HepG2 (cell line): ENCODE data around the gene GPR137. TPM values are rescaled to one million over a fixed set of nuclear protein-coding genes. Genes with fewer than 3 reads are reported as not detected.

ENCODE experiments used
- ARNT ChIP-seq: fragments of 450-650 bp; IDR thresholded peaks from 2 replicates; pipeline ENCODE4 v1.6.1; 2017
- CEBPG ChIP-seq: IDR thresholded peaks from 2 replicates; pipeline ENCODE4 v1.6.1; 2016
- DMAP1 ChIP-seq: IDR thresholded peaks from 2 replicates; pipeline ENCODE4 v1.6.1; 2016
- ERF ChIP-seq: IDR thresholded peaks from 2 replicates; pipeline ENCODE4 v1.6.1; 2018; ENCODE audit warnings: missing biosample characterization, missing genetic modification reagents
- ESRRA ChIP-seq: sonication (generic); formaldehyde crosslinking; IDR thresholded peaks from 2 replicates; pipeline ENCODE4 v1.5.1; 2020; ENCODE audit warnings: mild to moderate bottlenecking, low read depth, missing genetic modification reagents
- FOXP1 ChIP-seq, 2 experiments: fragments of 450-650 bp in 1 of 2; IDR thresholded peaks; 2 replicates each; pipeline ENCODE4 v1.6.1; 2017 to 2018; ENCODE audit warnings: antibody characterized with exemption in 1 of 2
- GATAD1 ChIP-seq: IDR thresholded peaks from 2 replicates; pipeline ENCODE4 v1.6.1; 2016; ENCODE audit warnings: missing genetic modification reagents, missing compliant biosample characterization
- HOXA7 ChIP-seq: sonication (generic); formaldehyde crosslinking; IDR thresholded peaks from 2 replicates; pipeline ENCODE4 v1.8.1; 2022; ENCODE audit warnings: mild to moderate bottlenecking, missing genetic modification reagents, moderate library complexity
- ZNF816 ChIP-seq: sonication (generic); formaldehyde crosslinking; IDR thresholded peaks from 2 replicates; pipeline ENCODE4 v1.8.0; 2022; ENCODE audit warnings: missing genetic modification reagents, mild to moderate bottlenecking, borderline replicate concordance
- polyA plus RNA-seq, 8 experiments: library from polyadenylated mRNA; depleted of rRNA in 3 of 8; stranded (reverse) in 7 of 8; unstranded in 1 of 8; fragments of >200 nt; fragmentation: Illumina TruSeq in 4 of 8; extraction: Trizol in 4 of 8; gene quantifications; 2 replicates each; pipeline versions ENCODE4 v1.2.1 to v1.2.3, GENCODE V29; 2011 to 2016; ENCODE audit warnings: low read depth in 4 of 8, missing spikeins in 1 of 8, mixed read lengths in 1 of 8; ENCODE audit not compliant: insufficient read depth in 1 of 8
- total RNA-seq, 5 experiments: library from RNA; depleted of rRNA; stranded (reverse); fragments of >200 nt; fragmentation: Illumina TruSeq; extraction: Trizol; gene quantifications; 2 replicates each; pipeline ENCODE4 v1.2.3, GENCODE V29; 2016; ENCODE audit warnings: low read depth in 1 of 5
- TF ChIP-seq, protein P1 (sequence below), 2 experiments: sonication (generic) in 1 of 2; formaldehyde crosslinking in 1 of 2; IDR thresholded peaks; 2 replicates each; pipeline versions ENCODE4 v1.6.1 to v1.9.0; 2014 to 2022; ENCODE audit warnings: antibody characterized with exemption in 1 of 2, borderline replicate concordance in 1 of 2, inconsistent platforms in 1 of 2, low read depth in 1 of 2, missing genetic modification reagents in 1 of 2
- TF ChIP-seq, protein P2 (sequence below): sonication (generic); formaldehyde crosslinking; IDR thresholded peaks from 2 replicates; pipeline ENCODE4 v1.9.0; 2022; ENCODE audit warnings: low read depth, missing genetic modification reagents
- TF ChIP-seq, protein P3 (sequence below): sonication (generic); formaldehyde crosslinking; IDR thresholded peaks from 2 replicates; pipeline ENCODE4 v1.5.0; 2020; ENCODE audit warnings: mild to moderate bottlenecking, missing genetic modification reagents
- TF ChIP-seq, protein P4 (sequence below): IDR thresholded peaks from 2 replicates; pipeline ENCODE4 v1.6.1; 2016; ENCODE audit warnings: missing genetic modification reagents, missing compliant biosample characterization
- TF ChIP-seq, protein P5 (sequence below): sonication (generic); formaldehyde crosslinking; IDR thresholded peaks from 2 replicates; pipeline ENCODE4 v1.8.1; 2022; ENCODE audit warnings: mild to moderate bottlenecking, missing genetic modification reagents
- TF ChIP-seq, protein P6 (sequence below): sonication (generic); formaldehyde crosslinking; IDR thresholded peaks from 2 replicates; pipeline ENCODE4 v1.4.0; 2020; ENCODE audit warnings: missing genetic modification reagents; ENCODE audit errors: not compliant biosample characterization

Gene GPR137
- total and polyA plus RNA-seq, 2 of the 13 experiments (the other 11 are each of a cell fraction or from before 2014, with no cell fraction given): 8.5 to 13.2 TPM

DNA sequence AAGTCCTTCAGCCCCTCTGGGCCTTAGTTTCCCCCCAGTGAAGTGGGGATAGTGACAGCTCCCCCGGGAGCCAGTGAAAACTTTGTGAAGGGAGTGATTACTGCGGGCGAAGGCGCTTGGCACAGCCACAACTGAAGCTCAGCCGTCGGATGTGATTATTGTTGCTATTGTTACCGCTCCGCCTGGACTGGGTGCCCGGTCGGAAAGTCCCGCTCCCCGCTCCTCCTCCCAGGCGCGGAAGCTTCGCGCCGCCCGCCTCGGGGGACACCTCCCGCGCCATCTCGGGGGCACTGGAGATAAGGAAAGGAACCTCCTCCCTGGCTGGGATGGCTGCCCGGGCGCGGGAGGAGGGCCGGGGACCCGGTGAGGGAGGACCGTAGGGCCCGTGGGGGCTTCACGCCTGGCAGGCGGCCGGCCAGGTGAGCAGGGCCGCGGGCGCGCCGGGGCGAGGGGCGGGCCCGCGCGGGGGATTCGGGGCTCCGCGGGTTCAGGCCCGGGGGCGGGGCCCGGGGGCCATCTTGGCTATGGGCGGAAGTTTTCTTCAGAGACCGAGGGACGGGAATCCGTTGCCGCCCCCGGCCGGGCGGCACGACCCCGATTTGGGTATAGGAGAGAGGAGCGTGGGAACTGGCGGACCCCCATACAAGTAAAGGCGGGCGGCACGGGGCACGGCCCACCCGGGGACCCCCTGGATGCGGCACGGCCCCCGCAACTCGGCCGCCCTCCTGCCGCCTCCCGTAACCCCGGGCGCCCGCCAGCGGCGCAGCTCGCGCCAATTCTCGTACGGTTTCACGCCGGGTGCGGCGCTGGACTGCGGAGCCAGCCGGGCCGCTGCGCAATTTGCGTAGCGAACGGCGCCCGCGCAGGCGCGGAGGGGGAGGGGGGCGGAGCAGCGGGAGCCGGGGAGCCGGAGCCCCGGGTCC, at the start of gene GPR137 (continued):
- TF ChIP-seq, protein P1, sequence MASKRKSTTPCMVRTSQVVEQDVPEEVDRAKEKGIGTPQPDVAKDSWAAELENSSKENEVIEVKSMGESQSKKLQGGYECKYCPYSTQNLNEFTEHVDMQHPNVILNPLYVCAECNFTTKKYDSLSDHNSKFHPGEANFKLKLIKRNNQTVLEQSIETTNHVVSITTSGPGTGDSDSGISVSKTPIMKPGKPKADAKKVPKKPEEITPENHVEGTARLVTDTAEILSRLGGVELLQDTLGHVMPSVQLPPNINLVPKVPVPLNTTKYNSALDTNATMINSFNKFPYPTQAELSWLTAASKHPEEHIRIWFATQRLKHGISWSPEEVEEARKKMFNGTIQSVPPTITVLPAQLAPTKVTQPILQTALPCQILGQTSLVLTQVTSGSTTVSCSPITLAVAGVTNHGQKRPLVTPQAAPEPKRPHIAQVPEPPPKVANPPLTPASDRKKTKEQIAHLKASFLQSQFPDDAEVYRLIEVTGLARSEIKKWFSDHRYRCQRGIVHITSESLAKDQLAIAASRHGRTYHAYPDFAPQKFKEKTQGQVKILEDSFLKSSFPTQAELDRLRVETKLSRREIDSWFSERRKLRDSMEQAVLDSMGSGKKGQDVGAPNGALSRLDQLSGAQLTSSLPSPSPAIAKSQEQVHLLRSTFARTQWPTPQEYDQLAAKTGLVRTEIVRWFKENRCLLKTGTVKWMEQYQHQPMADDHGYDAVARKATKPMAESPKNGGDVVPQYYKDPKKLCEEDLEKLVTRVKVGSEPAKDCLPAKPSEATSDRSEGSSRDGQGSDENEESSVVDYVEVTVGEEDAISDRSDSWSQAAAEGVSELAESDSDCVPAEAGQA (IDR thresholded peaks at IDR 0.05; ENCODE audit: low read depth): 0 out of 2 replicates have a peak, but pooled peaks have one; percentile 14
- TF ChIP-seq, protein P1 (CRISPR knock-in tag; IDR thresholded peaks at IDR 0.05; ENCODE audit: borderline replicate concordance): no peak
- TF ChIP-seq CEBPG (CRISPR knock-in tag) (no peak), DMAP1 (CRISPR knock-in tag) (0 out of 2 replicates have a peak, but pooled peaks have one; percentile 9), HOXA7 (CRISPR knock-in tag) (no peak), ESRRA (no peak), GATAD1 (CRISPR knock-in tag) (peak; percentile 40; the same call in 1 of the 2 replicates), ARNT (no peak), ZNF816 (CRISPR knock-in tag) (no peak), FOXP1 (IDR thresholded peaks at IDR 0.05) (no peak), FOXP1 (CRISPR knock-in tag; IDR thresholded peaks at IDR 0.05) (no peak), ERF (CRISPR knock-in tag) (no peak)
- TF ChIP-seq, protein P2, sequence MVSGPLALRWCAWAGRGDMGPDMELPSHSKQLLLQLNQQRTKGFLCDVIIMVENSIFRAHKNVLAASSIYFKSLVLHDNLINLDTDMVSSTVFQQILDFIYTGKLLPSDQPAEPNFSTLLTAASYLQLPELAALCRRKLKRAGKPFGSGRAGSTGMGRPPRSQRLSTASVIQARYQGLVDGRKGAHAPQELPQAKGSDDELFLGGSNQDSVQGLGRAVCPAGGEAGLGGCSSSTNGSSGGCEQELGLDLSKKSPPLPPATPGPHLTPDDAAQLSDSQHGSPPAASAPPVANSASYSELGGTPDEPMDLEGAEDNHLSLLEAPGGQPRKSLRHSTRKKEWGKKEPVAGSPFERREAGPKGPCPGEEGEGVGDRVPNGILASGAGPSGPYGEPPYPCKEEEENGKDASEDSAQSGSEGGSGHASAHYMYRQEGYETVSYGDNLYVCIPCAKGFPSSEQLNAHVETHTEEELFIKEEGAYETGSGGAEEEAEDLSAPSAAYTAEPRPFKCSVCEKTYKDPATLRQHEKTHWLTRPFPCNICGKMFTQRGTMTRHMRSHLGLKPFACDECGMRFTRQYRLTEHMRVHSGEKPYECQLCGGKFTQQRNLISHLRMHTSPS (CRISPR knock-in tag): no peak
- TF ChIP-seq, protein P3, sequence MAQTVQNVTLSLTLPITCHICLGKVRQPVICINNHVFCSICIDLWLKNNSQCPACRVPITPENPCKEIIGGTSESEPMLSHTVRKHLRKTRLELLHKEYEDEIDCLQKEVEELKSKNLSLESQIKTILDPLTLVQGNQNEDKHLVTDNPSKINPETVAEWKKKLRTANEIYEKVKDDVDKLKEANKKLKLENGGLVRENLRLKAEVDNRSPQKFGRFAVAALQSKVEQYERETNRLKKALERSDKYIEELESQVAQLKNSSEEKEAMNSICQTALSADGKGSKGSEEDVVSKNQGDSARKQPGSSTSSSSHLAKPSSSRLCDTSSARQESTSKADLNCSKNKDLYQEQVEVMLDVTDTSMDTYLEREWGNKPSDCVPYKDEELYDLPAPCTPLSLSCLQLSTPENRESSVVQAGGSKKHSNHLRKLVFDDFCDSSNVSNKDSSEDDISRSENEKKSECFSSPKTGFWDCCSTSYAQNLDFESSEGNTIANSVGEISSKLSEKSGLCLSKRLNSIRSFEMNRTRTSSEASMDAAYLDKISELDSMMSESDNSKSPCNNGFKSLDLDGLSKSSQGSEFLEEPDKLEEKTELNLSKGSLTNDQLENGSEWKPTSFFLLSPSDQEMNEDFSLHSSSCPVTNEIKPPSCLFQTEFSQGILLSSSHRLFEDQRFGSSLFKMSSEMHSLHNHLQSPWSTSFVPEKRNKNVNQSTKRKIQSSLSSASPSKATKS (CRISPR knock-in tag): no peak
- TF ChIP-seq, protein P4, sequence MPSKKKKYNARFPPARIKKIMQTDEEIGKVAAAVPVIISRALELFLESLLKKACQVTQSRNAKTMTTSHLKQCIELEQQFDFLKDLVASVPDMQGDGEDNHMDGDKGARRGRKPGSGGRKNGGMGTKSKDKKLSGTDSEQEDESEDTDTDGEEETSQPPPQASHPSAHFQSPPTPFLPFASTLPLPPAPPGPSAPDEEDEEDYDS (CRISPR knock-in tag): no peak
- TF ChIP-seq, protein P5, sequence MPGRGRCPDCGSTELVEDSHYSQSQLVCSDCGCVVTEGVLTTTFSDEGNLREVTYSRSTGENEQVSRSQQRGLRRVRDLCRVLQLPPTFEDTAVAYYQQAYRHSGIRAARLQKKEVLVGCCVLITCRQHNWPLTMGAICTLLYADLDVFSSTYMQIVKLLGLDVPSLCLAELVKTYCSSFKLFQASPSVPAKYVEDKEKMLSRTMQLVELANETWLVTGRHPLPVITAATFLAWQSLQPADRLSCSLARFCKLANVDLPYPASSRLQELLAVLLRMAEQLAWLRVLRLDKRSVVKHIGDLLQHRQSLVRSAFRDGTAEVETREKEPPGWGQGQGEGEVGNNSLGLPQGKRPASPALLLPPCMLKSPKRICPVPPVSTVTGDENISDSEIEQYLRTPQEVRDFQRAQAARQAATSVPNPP: no peak
- TF ChIP-seq, protein P6, sequence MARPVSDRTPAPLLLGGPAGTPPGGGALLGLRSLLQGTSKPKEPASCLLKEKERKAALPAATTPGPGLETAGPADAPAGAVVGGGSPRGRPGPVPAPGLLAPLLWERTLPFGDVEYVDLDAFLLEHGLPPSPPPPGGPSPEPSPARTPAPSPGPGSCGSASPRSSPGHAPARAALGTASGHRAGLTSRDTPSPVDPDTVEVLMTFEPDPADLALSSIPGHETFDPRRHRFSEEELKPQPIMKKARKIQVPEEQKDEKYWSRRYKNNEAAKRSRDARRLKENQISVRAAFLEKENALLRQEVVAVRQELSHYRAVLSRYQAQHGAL (CRISPR knock-in tag): no peak
